ENCODE data around the gene PXK. TPM values are rescaled to one million over a fixed set of nuclear protein-coding genes. Genes with fewer than 3 reads are reported as not detected.
A peak's percentile ranks its signal among the peaks of the same experiment; 100 is the strongest.

The PXK gene
- total RNA-seq, 3 donors from 2014 or later (not counting 1 experiment from before 2014, with no cell fraction given), result 42.1 to 53.8 (median 48.9) TPM

DNA sequence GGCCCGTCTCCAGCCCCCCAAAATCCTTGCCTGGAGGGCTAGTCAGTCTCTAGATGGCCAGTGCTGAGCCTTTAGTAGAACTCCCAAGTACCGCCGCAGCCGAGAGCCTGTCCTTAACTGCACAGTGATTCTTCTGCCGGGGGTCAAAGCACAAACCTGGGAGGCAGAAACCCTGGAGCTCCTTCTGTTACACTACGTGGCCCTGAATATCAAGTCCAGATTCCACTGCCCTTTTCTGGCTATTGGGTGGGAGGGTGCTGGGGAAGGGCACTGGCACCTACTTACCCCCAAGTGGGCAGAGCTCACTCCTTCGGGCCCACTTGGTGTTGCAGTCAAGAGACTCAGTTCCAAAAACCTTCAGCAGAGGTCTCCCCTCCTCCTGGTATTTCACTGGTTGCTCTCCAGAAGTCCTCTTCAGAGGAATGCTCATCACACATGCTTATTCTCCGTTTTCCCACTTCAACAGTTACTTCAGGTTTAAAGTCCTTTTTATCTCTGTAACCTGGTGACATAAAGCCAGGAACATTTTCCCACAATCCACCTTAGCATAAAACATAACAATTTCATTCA, 90.1 kb downstream of the PXK start:
- 96% methylated on average over 8 of the region's 8 CpGs for WGBS (ENCODE audit: insufficient coverage)
- Mint-ChIP-seq H3K27ac (peak overlapping the region; percentile 26 to 53), H3K27me3 (ENCODE audit: low read depth in 2 of 2) (no peaks in the 10 kb centered on the region), H3K4me1 (peaks cover 16 to 26% of the 10 kb centered on the region in 2 donors), H3K9me3 (no peaks in the 10 kb centered on the region), H3K36me3 (peaks cover 20% of the 10 kb centered on the region), H3K4me3 (no peak overlapping the region)
- Histone ChIP-seq H3K36me3 (ENCODE audit: control insufficient read depth, insufficient read depth, low read length) (peaks cover 48% of the 10 kb centered on the region), H3K9me3 (ENCODE audit: control insufficient read depth, insufficient read depth, low read length) (no peaks in the 10 kb centered on the region), H3K4me1 (ENCODE audit: control insufficient read depth, insufficient read depth, low read length) (peaks cover 7% of the 10 kb centered on the region), H3K27ac (ENCODE audit: low read length) (no peak overlapping the region), H3K4me3 (ENCODE audit: low read length) (no peak overlapping the region), H3K27me3 (ENCODE audit: control insufficient read depth, insufficient read depth, low read length) (no peaks in the 10 kb centered on the region)
- peak in 1 of 2 donors; percentile 16 for DNase-seq
- TF ChIP-seq, protein P1, sequence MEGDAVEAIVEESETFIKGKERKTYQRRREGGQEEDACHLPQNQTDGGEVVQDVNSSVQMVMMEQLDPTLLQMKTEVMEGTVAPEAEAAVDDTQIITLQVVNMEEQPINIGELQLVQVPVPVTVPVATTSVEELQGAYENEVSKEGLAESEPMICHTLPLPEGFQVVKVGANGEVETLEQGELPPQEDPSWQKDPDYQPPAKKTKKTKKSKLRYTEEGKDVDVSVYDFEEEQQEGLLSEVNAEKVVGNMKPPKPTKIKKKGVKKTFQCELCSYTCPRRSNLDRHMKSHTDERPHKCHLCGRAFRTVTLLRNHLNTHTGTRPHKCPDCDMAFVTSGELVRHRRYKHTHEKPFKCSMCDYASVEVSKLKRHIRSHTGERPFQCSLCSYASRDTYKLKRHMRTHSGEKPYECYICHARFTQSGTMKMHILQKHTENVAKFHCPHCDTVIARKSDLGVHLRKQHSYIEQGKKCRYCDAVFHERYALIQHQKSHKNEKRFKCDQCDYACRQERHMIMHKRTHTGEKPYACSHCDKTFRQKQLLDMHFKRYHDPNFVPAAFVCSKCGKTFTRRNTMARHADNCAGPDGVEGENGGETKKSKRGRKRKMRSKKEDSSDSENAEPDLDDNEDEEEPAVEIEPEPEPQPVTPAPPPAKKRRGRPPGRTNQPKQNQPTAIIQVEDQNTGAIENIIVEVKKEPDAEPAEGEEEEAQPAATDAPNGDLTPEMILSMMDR (IDR thresholded peaks at IDR 0.05), result no peak
- ATAC-seq, result no peak
- intact Hi-C loops (cut with micrococcal nuclease), result no loop called here

DNA sequence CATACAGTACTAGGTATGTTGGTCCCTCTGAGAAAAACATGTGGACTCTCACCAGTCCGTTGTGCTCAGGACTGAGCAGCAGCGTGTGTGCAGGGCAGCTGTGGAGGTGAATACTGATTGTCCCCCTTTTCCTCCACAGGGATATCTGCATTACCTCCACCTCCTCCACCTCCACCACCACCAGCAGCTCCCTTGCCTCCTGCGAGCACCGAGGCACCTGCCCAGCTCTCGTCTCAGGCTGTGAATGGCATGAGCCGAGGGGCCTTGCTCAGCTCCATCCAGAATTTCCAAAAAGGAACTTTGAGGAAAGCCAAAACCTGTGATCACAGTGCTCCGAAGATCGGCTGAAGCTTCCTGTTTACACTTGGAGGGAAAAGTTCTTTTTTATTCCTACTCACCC, 91.9 kb downstream of the PXK start:
- peaks cover 28% of the 10 kb centered on the region for H3K36me3 Mint-ChIP-seq

DNA sequence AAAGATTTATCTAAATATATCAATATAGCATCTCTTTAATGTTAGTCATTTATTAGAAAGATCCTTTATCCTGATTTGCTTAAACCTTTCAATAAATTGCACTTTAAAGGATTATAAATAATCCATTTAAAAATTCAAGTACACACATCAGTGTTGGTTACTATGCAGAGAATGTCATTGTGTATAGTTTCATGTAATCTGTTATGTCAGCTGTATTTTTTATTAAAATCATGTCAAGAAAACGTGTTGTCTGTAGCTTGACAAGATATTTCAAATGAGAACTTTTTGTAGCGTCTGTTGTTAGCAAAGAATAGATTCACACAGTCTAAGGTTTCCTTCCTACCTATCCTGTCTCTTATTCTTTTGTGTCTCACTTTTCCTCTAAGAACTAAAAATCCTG, 93.1 kb downstream of the PXK start:
- ATAC-seq (no peak), DNase-seq (no peak)
- TF ChIP-seq, protein P1 (IDR thresholded peaks at IDR 0.05), result no peak
- H3K36me3 Mint-ChIP-seq, result peaks cover 28% of the 10 kb centered on the region
- H3K4me1 ChIP-seq (ENCODE audit: control insufficient read depth, insufficient read depth, low read length), result peaks cover 6% of the 10 kb centered on the region
- H3K27me3 ChIP-seq (ENCODE audit: control insufficient read depth, insufficient read depth, low read length), result no peaks in the 10 kb centered on the region
- peaks cover 5 to 11% of the 10 kb centered on the region in 2 donors for H3K4me1 Mint-ChIP-seq
- H3K27me3 Mint-ChIP-seq (ENCODE audit: low read depth in 2 of 2), result no peaks in the 10 kb centered on the region
- intact Hi-C loops (cut with micrococcal nuclease), result no loop called here
- no peak overlapping the region for H3K4me3 Mint-ChIP-seq
- 94% methylated on average over 2 of the region's 2 CpGs for WGBS (ENCODE audit: insufficient coverage)
- peaks cover 77% of the 10 kb centered on the region for H3K36me3 ChIP-seq (ENCODE audit: control insufficient read depth, insufficient read depth, low read length)
- no peaks in the 10 kb centered on the region for H3K9me3 Mint-ChIP-seq
- H3K27ac Mint-ChIP-seq, result peak overlapping the region in 1 of 2 donors; percentile 40
- no peak overlapping the region for H3K4me3 ChIP-seq (ENCODE audit: low read length)
- H3K27ac ChIP-seq (ENCODE audit: low read length), result no peak overlapping the region
- no peaks in the 10 kb centered on the region for H3K9me3 ChIP-seq (ENCODE audit: control insufficient read depth, insufficient read depth, low read length)

More for the DNA sequence above, 91.9 kb downstream of the PXK start:
- H3K9me3 Mint-ChIP-seq, result no peaks in the 10 kb centered on the region
- H3K4me3 Mint-ChIP-seq, result no peak overlapping the region
- Histone ChIP-seq H3K4me3 (ENCODE audit: low read length) (no peak overlapping the region), H3K36me3 (ENCODE audit: control insufficient read depth, insufficient read depth, low read length) (peaks cover 65% of the 10 kb centered on the region), H3K27me3 (ENCODE audit: control insufficient read depth, insufficient read depth, low read length) (no peaks in the 10 kb centered on the region), H3K27ac (ENCODE audit: low read length) (no peak overlapping the region), H3K4me1 (ENCODE audit: control insufficient read depth, insufficient read depth, low read length) (peaks cover 7% of the 10 kb centered on the region), H3K9me3 (ENCODE audit: control insufficient read depth, insufficient read depth, low read length) (no peaks in the 10 kb centered on the region)
- ATAC-seq, result no peak
- no peaks in the 10 kb centered on the region for H3K27me3 Mint-ChIP-seq (ENCODE audit: low read depth in 2 of 2)
- WGBS (ENCODE audit: insufficient coverage), result 92% methylated on average over 8 of the region's 8 CpGs
- intact Hi-C loops (cut with micrococcal nuclease), result no loop called here
- peak overlapping the region; percentile 68 for H3K27ac Mint-ChIP-seq
- peaks cover 10 to 21% of the 10 kb centered on the region in 2 donors for H3K4me1 Mint-ChIP-seq
- TF ChIP-seq, protein P1 (IDR thresholded peaks at IDR 0.05), result no peak
- no peak for DNase-seq
